HEK293T (cell line): Measurements from ENCODE around the gene ANKRD33B.
"Not testable (repeated sequence)": the region's sequence is repeated elsewhere in the genome, so short reads cannot be mapped to it uniquely, and the experiment has no call there.

Experiments used
- CTCF ChIA-PET: fragments of 350-600 bp; formaldehyde crosslinking; extraction: SDS; loops from one replicate; lab custom pipeline; 2021; ENCODE audit warnings: antibody characterized with exemption, inconsistent platforms; lab: Yijun Ruan, JAX
- POLR2A ChIA-PET: fragments of 350-600 bp; formaldehyde crosslinking; extraction: SDS; loops from one replicate; lab custom pipeline; 2020; ENCODE audit warnings: antibody characterized with exemption, inconsistent platforms; lab: Yijun Ruan, JAX
- DNase-seq: peaks from one replicate; pipeline ENCODE4 v3.0.0; 2012; ENCODE audit warnings: mixed read lengths; ENCODE audit errors: extremely low spot score
- ARNT ChIP-seq: fragments of 450-650 bp; IDR thresholded peaks from 2 replicates; pipeline ENCODE4 v1.6.1; 2017; ENCODE audit warnings: mild to moderate bottlenecking
- BHLHE40 ChIP-seq: fragments of 450-650 bp; IDR thresholded peaks from 2 replicates; pipeline ENCODE4 v1.6.1; 2016; ENCODE audit warnings: mild to moderate bottlenecking, moderate library complexity, borderline replicate concordance
- CTBP1 ChIP-seq: fragments of 450-650 bp; IDR thresholded peaks from 2 replicates; pipeline ENCODE4 v1.6.1; 2016; ENCODE audit warnings: borderline replicate concordance
- ELF4 ChIP-seq: fragments of 450-650 bp; IDR thresholded peaks from 2 replicates; pipeline ENCODE4 v1.6.1; 2017; ENCODE audit warnings: antibody characterized with exemption
- FOXA1 ChIP-seq: fragments of 450-650 bp; IDR thresholded peaks from 2 replicates; pipeline ENCODE4 v1.6.1; 2016; ENCODE audit warnings: mild to moderate bottlenecking
- FOXK2 ChIP-seq: fragments of 450-650 bp; IDR thresholded peaks from 2 replicates; pipeline ENCODE4 v1.6.1; 2016; ENCODE audit warnings: mild to moderate bottlenecking
- FOXM1 ChIP-seq: fragments of 450-650 bp; IDR thresholded peaks from 2 replicates; pipeline ENCODE4 v1.6.1; 2017; ENCODE audit warnings: mild to moderate bottlenecking, borderline replicate concordance
- HDGF ChIP-seq: fragments of 450-650 bp; IDR thresholded peaks from 2 replicates; pipeline ENCODE4 v1.6.1; 2017; ENCODE audit warnings: antibody characterized with exemption, borderline replicate concordance
- L3MBTL2 ChIP-seq: fragments of 450-650 bp; conservative IDR thresholded peaks from 2 replicates; pipeline ENCODE4 v1.6.1; 2016; ENCODE audit warnings: mild to moderate bottlenecking
- LEF1 ChIP-seq: fragments of 450-650 bp; IDR thresholded peaks from 2 replicates; pipeline ENCODE4 v1.6.1; 2017; ENCODE audit warnings: mild to moderate bottlenecking, borderline replicate concordance
- NFRKB ChIP-seq: fragments of 450-650 bp; IDR thresholded peaks from 2 replicates; pipeline ENCODE4 v1.6.1; 2016; ENCODE audit warnings: mild to moderate bottlenecking, moderate library complexity
- PKNOX1 ChIP-seq: fragments of 450-650 bp; IDR thresholded peaks from 2 replicates; pipeline ENCODE4 v1.6.1; 2016
- SP1 ChIP-seq: fragments of 450-650 bp; IDR thresholded peaks from 2 replicates; pipeline ENCODE4 v1.6.1; 2017
- SUZ12 ChIP-seq: fragments of 450-650 bp; IDR thresholded peaks from 2 replicates; pipeline ENCODE4 v1.6.1; 2016; ENCODE audit warnings: mild to moderate bottlenecking
- TARDBP ChIP-seq: fragments of 450-650 bp; IDR thresholded peaks from 2 replicates; pipeline ENCODE4 v1.6.1; 2016
- ZNF384 ChIP-seq: fragments of 450-650 bp; IDR thresholded peaks from 2 replicates; pipeline ENCODE4 v1.6.1; 2016

ANKRD33B gene

GRCh38 chr5:10629682-10630081 lies 65.8 kb downstream of the ANKRD33B start:
- ChIA-PET POLR2A (interaction anchor here (0.7 kb wide), 1 partner anchor 187 kb away, joined by 3 read pairs; no protein-coding TSS in a partner anchor), CTCF (interaction anchor here (2.3 kb wide), 1 partner anchor 84 kb away, joined by 7 read pairs; no protein-coding TSS in a partner anchor)
- TF ChIP-seq ZNF384 (no peak), PKNOX1 (no peak), L3MBTL2 (no peak), BHLHE40 (no peak), NFRKB (no peak), FOXK2 (no peak), ARNT (no peak), SUZ12 (no peak), FOXM1 (no peak), ELF4 (no peak), SP1 (no peak), LEF1 (no peak), HDGF (no peak), FOXA1 (no peak), CTBP1 (no peak), TARDBP (no peak)
- DNase-seq = no peak

DNA sequence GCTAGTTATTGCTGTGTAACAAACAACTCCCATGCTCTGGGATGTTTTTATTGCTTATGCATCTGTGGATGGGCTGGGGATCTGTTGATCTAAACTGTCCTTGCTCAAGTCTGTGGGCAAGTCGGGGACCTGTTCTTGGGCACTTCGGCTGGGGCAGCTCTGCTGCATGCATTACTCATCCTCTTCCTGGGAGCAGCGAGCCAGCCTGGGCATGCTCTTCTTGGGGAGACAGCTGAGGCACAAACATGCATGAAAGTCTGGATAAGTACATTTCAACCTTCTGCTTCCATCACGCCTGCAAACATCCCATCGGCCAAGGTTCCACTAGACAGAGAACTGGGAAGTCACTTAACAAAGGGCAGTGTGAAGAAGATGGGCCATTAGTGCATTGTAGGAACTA lies 66.3 kb downstream of the ANKRD33B start:
- POLR2A ChIA-PET = no interaction called here
- DNase-seq = no peak
- CTCF ChIA-PET = no interaction called here
- no peak for TF ChIP-seq ELF4

DNA sequence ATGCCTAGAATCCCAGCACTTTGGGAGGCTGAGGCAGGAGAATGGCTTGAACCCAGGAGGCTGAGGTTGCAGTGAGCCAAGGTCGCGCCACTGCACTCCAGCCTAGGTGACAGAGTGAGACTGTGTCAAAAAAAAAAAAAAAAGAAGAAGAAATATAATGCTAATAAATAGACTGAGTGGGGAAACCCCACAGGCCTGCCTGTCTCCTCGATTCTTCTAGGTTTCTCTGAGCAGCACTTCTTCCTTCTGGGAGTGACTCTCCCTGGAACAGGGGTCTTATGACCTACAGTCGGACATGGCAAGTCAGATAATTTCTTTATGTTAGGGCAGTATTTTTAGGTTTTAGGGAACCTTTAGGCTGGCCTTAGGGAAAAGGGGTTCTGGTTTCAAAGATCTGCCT lies 66.9 kb downstream of the ANKRD33B start:
- POLR2A ChIA-PET, DNase-seq, CTCF ChIA-PET: not testable (repeated sequence)

- CTCF ChIA-PET = no interaction called here
- DNase-seq = no peak
These were observed 67.6 kb downstream of the ANKRD33B start for GRCh38 chr5:10631316-10631996.

GRCh38 chr5:10632110-10632761 lies 68.4 kb downstream of the ANKRD33B start:
- ChIA-PET POLR2A (no interaction called here), CTCF (no interaction called here)
- TF ChIP-seq ELF4 (no peak), CTBP1 (no peak), FOXA1 (no peak), NFRKB (no peak), ZNF384 (no peak), SP1 (no peak), TARDBP (no peak), ARNT (no peak), LEF1 (no peak), BHLHE40 (no peak), PKNOX1 (no peak), L3MBTL2 (no peak), FOXK2 (no peak), FOXM1 (no peak), HDGF (no peak)
- no peak for DNase-seq

More at GRCh38 chr5:10631316-10631996, 67.6 kb downstream of the ANKRD33B start:
- TF ChIP-seq NFRKB = no peak
- no peak for TF ChIP-seq FOXK2
- TF ChIP-seq PKNOX1 = no peak
- no peak for TF ChIP-seq SUZ12
- no peak for TF ChIP-seq ELF4
- TF ChIP-seq ARNT = no peak
- no peak for TF ChIP-seq TARDBP
- TF ChIP-seq ZNF384 = no peak
- no peak for TF ChIP-seq SP1
- TF ChIP-seq L3MBTL2 = no peak
- no peak for TF ChIP-seq HDGF
- no peak for TF ChIP-seq CTBP1
- TF ChIP-seq LEF1 = no peak
- TF ChIP-seq FOXA1 = no peak
- no peak for TF ChIP-seq FOXM1
- TF ChIP-seq BHLHE40 = no peak
- POLR2A ChIA-PET = no interaction called here

DNA sequence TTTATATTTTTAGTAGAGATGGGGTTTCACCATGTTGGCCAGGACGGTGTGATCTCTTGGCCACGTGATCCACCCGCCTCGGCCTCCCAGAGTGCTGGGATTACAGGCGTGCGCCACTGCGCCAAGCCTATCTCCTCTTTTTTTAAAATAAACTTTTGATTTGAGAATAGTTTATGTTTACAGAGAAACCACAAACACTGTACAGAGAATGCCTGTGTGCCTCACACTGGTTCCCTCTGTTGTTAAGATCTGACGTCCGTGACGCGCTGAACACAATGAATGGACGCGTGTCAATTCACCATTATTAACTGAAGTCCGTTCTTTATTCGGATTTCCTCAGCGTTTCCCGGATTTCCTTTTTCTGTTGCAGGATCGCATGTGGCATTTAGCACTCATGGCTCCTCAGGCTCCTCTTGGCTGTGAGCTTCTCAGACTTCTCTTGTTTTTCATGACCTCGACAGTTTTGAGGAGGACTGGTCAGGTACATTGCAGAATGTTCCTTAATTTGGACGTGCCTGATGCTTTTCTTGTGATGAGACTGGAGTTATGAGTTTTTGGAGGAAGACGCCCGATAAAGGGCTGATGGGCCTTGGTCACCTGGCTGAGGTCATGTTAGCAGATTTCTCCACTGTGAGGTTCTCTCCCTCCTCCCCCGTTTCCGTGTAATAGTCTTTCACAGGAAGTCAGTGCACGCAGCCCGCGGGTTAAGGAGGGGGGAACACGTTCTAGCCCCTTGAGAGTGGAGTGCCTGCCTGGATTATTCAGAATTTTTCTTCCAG lies 69.6 kb downstream of the ANKRD33B start:
- TF ChIP-seq TARDBP (no peak), CTBP1 (no peak), FOXK2 (no peak)
- DNase-seq = no peak
- ChIA-PET POLR2A (no interaction called here), CTCF (interaction anchor here (0.7 to 0.8 kb wide), 2 partner anchors 11 to 181 kb away, joined by 3 to 4 read pairs; no protein-coding TSS in a partner anchor)
